GM21526 (cell line): Measurements from ENCODE around the gene ADCY2.

ENCODE experiments used
- ATAC-seq: cut with Tn5 transposase; IDR thresholded peaks from one replicate; pipeline ENCODE4 v1.9.1; 2021; ENCODE audit warnings: moderate library complexity; ENCODE audit not compliant: unreplicated experiment, low FRiP score

Gene ADCY2

GRCh38 chr5:7642029-7642428 lies 246.1 kb downstream of the ADCY2 start:
- ATAC-seq, result no peak

- no peak for ATAC-seq
These were observed 248.8 kb downstream of the ADCY2 start for GRCh38 chr5:7644723-7645122.

- no peak for ATAC-seq
These were observed 254.8 kb downstream of the ADCY2 start for GRCh38 chr5:7650755-7651154.

GRCh38 chr5:7653046-7653445 lies 257.1 kb downstream of the ADCY2 start:
- no peak for ATAC-seq

- ATAC-seq, result no peak
These were observed 261.2 kb downstream of the ADCY2 start for GRCh38 chr5:7657153-7657552.

- no peak for ATAC-seq
These were observed 263.5 kb downstream of the ADCY2 start for GRCh38 chr5:7659420-7659819.

GRCh38 chr5:7662289-7662688 lies 266.4 kb downstream of the ADCY2 start:
- ATAC-seq, result no peak

GRCh38 chr5:7663808-7664207 lies 267.9 kb downstream of the ADCY2 start:
- ATAC-seq, result no peak

- no peak for ATAC-seq
These were observed 268.3 kb downstream of the ADCY2 start for GRCh38 chr5:7664208-7664607.

GRCh38 chr5:7667216-7667767 lies 271.4 kb downstream of the ADCY2 start:
- no peak for ATAC-seq

- ATAC-seq, result no peak
These were observed 272.2 kb downstream of the ADCY2 start for GRCh38 chr5:7668161-7668560.

GRCh38 chr5:7668627-7669026 lies 272.7 kb downstream of the ADCY2 start:
- ATAC-seq, result no peak

GRCh38 chr5:7671381-7671993 lies 275.5 kb downstream of the ADCY2 start:
- ATAC-seq, result no peak

- no peak for ATAC-seq
These were observed 277.7 kb downstream of the ADCY2 start for GRCh38 chr5:7673658-7674057.

GRCh38 chr5:7676455-7676854 lies 280.5 kb downstream of the ADCY2 start:
- ATAC-seq, result no peak

GRCh38 chr5:7678030-7678429 lies 282.1 kb downstream of the ADCY2 start:
- ATAC-seq, result no peak

GRCh38 chr5:7679663-7680062 lies 283.7 kb downstream of the ADCY2 start:
- no peak for ATAC-seq

- no peak for ATAC-seq
These were observed 284.3 kb downstream of the ADCY2 start for GRCh38 chr5:7680260-7680659.

- ATAC-seq, result no peak
These were observed 286.4 kb downstream of the ADCY2 start for GRCh38 chr5:7682379-7682778.

- ATAC-seq, result no peak
These were observed 287.8 kb downstream of the ADCY2 start for GRCh38 chr5:7683753-7684152.

- ATAC-seq, result no peak
These were observed 288.9 kb downstream of the ADCY2 start for GRCh38 chr5:7684826-7685225.

GRCh38 chr5:7686794-7687193 lies 290.9 kb downstream of the ADCY2 start:
- no peak for ATAC-seq

- no peak for ATAC-seq
These were observed 294.6 kb downstream of the ADCY2 start for GRCh38 chr5:7690557-7690956.
